HG03025 (cell line): Measurements from ENCODE around the gene FGF19.
"Not testable (repeated sequence)": the region's sequence is repeated elsewhere in the genome, so short reads cannot be mapped to it uniquely, and the experiment has no call there.

Experiments
- ATAC-seq: cut with Tn5 transposase; IDR thresholded peaks from one replicate; pipeline ENCODE4 v1.9.1; 2021; ENCODE audit warnings: mild to moderate bottlenecking, moderate library complexity; ENCODE audit not compliant: unreplicated experiment, low FRiP score

FGF19 gene

DNA sequence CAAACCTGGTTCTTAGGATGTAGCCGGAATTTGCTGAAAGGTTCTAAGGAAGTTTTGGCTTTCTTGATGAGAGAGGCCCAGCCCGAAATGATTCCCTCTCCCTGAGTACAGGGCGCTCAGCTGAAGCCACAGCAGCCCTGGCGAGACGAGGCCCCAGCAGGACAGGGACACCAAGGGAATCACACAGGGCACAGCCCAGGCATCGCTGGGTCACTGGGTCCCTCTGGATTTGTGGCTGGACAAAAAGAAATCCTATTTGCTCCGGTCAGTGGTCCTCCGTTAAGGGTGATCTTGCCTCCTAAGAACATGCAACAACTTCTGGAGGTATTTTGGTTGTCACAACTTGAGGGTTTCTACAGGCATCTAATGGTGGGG is 6.4 kb downstream of the FGF19 start:
- ATAC-seq: no peak

DNA sequence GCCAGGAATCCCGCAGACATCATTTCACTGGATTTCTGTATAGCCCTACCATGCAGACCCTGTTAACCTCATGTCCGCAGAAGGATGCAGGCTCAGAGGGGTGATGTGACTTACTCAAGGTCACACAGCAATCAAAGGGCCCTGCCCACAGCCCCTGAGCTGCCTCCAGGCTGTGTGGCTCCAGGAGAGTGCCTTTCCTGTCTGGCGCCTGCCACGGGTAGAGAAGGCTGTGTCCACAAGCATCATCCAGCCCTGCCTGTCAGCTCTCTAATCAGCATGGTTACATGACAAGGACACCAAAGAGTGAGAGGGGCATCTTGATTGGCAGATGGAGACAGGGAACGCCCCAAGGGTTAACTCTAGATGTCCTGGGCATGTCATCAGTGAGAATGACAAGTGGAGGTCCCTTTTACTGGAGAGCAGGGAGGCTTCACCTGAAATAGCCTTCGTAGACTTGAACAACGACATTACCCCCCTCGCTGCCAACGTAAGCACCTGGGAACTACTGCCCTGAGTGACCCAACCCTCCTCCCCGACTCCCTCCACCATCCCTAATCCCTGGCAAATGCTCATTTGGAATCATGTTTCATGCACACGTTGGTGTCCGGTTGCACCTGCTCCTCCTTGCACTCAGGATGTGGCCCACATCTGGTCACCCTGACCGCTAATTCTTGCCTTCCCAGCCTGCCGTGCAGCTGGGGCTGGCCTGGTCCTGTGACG is 6.9 kb downstream of the FGF19 start:
- ATAC-seq: no peak

DNA sequence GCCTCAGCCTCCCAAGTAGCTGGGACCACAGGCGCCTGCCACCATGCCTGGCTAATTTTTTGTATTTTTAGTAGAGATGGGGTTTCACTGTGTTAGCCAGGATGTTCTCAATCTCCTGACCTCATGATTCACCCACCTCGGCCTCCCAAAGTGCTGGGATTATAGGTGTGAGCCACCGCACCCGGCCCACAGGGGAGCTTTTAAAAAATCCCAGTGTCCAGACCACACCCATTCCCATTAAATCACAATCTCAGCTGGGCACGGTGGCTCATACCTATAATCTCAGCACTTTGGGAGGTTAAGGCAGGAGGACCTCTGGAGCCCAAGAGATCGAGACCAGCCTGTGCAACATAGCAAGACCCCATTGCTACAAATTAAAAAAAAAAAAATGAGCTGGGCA is 7.8 kb downstream of the FGF19 start:
- ATAC-seq: not testable (repeated sequence)

DNA sequence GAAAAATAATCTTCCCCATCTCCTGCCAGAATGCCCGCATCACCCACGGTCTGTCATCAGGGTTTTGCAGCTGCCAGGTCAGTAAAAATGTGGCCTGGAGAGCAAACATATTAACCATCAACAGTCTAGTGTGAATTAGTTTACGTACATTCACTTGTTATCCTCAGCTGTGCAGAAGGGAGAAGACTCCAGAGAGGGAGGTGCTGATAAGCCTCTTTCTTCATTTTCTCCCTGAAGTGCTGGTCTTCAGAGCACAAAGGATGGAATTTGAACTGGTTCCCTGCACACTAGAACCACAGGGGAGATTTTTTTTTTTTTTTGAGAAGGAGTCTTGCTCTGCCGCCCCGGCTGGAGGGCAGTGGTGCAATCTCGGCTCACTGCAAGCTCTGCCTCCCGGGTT is 8.2 kb downstream of the FGF19 start:
- ATAC-seq: no peak

DNA sequence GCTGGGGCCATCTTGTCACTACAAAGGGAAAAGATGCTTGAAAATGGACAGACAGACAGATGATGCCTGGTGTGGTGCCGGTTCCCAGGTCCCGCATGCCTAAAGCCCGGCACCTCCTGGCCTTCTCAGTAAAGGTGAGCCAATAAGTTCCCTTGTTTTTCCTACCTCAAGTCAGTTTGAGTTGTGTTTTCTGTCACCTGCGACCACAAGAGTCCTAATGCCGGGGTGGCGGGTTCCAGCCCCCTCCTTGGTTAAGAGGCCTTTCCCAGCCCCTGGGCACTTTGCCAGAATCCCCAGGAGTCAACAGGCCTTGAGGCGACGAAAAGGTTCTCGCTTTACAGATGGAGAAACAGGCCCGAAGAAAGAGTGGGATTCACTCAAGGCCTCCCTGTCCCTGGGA is 9.0 kb downstream of the FGF19 start:
- ATAC-seq: no peak

DNA sequence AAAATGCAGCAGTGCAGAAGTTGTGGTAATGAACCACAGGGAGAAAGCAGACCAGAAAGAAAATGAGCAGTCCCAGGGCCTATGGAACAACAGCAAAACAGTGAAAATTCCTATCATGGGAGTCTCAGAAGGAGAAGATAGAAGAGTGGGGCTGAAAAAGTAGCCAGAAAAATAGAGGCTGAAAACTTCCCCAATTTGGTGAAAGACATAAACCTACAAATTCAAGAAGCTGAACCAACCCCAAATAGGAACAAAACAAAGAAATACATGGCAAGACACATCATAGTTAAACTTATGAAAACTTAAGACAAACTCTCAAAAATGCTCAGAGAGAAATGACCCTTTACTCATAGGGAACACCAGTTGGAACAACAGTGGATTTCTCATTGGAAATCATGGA is 11.4 kb downstream of the FGF19 start:
- no peak for ATAC-seq

DNA sequence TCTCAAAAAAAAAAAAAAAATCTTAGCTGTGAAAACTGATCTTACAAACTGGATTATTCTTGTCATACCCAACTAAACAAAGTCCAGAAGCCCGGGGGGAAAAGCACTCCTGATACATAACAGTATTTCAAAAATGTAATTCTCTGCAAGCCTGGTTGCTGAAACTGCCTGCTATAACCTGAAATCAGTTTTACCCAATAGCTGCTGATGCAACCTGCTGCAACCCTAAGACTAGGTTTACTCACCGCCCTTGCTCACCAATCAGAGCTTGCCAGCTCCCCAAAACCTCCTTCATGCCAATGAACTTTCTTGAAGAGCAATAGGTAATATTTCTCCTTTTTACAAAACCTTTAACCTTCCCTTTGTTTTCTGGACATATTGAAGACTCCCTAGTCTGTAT is 12.4 kb downstream of the FGF19 start:
- ATAC-seq: no peak

DNA sequence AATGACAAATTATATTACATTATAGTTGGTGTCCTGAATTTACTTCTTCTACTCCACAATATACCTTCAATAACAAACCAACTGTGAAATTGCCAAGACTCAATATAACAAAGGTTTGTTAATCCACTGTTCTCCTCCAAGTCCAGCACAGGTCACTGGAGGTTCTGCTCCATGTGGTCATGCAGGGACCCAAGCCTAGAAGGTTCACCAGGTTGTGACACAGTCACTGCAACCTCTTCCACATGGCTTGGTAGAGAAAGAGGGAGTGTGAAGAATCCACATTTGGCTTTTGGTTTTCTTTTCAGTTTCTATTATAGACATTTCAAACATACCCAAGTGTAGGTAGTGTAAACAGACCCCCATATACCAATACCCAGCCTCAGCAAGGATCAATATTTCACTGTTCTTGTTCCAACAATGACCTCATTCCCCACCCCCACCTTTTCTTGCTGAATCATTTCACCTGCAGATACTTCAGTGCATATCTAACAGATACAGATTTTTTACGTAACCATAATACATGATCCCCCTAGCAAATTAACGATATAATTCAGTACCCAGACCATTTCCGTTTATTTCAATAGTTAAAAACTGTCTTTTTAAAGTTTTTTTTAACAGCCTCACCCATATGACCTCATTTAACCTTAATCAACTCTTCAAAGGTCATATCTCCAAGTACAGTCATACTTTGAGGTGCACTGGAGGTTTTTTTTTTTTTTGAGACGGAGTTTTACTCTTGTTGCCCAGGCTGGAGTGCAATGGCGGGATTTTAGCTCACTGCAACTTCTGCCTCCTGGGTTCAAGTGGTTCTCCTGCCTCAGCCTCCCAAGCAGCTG is 14.1 kb downstream of the FGF19 start:
- no peak for ATAC-seq

DNA sequence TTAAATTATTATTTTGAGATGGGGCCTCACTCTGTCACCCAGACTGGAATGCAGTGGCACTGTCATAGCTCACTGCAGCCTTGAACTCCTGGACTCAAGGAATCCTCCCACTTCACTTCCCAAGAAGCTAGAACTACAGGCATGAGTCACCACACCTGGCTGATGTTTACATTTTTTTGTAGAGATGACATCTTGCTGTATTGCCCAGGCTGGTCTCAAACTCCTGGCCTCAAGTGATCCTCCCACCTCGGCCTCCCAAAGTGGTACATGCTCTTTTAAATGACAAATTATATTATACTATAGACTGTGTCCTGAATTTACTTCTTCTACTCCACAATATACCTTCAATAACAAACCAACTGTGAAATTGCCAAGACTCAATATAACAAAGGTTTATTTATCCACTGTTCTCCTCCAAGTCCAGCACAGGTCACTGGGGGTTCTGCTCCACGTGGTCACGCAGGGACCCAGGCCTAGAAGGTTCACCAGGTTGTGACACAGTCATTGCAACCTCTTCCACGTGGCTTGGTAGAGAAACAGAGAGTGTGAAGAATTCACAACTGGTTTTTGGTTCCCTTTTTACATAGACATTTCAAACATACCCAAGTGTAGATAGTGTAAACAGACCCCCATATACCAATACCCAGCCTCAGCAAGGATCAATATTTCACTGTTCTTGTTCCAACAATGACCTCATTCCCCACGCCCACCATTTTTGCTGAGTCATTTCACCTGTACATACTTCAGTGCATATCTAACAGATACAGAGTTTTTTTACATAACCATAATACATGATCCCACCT is 15.7 kb downstream of the FGF19 start:
- not testable (repeated sequence) for ATAC-seq

DNA sequence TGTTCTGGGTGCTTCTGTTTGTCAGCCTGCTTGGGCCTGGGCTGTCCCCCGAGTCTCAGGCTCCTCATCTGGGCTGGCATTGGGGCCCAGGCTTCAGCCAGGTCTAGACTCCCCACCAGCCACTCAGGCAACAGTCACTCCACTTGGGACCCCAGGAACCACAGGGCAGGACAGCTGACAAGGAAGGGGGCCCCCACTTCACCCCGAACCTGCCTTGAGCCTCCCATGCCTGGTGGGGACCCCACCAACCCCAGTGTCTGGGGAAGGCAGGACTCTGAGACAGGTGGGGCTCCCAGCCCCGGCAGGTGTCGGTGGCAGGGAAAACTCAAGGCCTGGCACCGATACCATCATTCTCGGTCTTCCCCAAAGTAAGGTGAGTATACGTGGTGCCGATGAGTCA is 17.0 kb downstream of the FGF19 start:
- no peak for ATAC-seq

DNA sequence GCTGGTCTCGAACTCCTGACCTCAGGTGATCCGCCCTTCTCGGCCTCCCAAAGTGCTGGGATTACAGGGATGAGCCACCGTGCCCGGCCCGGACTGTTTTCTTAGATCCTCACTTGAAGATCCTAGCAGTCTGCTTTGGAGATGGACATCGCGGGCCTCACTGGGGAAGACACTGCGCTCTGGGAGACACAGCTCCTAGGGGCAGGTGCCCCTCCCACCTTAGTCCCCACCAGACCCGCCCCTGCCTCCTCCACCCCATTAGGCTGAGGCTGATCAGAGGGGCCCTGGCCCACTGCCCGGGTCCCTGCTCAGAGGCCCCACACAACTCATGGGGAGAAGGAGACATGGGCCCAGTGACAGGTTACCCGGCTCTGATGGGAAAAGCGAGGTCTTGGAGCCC is 17.4 kb downstream of the FGF19 start:
- no peak for ATAC-seq

DNA sequence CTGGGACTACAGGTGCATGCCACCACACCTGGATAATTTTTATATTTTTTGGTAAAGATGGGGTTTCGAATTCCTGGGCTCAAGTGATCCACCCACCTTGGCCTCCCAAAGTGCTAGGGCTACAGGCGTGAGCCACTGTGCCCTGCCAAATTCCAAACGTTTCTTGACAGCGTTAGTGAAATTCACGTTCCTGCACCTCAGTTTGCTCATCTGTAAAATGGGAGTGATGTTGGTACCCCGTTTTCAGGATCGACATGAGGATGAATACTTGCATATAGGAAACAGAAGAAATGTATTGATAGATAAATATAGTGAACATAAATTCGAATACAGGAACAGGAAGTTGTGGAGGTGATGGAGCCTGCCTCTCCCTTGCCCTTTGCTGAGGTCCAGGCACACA is 18.5 kb downstream of the FGF19 start:
- ATAC-seq: no peak

DNA sequence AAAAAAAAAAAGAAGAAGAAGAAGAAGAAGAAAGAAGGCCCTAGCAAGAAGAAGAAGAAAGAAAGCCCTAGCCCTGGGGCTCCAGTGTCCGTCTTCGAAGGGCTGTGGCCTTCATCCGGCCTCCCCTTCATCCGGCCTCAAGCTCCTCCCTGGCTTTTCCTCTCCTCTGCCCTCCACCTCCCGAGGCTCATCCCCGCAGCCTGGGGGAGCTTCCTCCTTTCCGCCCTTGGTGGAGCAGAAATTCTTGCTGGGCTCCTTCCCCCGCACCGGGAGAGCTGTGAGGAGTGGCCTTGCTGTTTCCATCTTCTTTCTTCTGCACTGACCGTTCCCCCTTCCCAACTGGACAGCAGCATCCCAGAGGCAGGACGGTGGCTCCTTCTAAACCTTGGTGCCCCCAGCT is 19.2 kb downstream of the FGF19 start:
- ATAC-seq: no peak

DNA sequence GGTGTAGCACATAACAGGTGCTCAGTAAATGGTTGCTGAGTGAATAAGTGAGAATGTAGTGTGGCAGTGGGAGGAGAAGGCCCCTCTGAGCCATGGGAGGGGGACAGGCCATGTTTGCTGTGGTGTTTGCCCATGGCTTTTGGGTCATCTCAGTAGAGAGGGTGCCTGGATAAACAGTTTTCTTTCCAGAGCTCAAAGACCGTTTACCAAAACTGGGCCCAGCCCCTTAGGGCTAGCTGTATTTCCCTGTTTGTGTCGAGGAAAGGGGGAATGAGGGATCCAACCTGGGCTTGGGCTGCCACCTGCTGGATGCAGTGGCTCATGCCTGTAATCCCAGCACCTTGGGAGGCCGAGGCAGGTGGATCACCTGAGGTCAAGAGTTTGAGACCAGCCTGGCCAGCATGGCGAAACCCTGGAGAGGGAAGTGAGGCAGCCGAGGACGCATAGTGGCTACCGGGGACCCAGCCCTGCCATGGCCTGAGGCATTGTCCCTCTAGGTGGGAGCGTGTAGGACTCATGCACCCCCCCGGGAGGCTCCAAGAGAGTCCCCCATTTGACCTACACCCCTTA is 20.0 kb downstream of the FGF19 start:
- ATAC-seq: no peak

DNA sequence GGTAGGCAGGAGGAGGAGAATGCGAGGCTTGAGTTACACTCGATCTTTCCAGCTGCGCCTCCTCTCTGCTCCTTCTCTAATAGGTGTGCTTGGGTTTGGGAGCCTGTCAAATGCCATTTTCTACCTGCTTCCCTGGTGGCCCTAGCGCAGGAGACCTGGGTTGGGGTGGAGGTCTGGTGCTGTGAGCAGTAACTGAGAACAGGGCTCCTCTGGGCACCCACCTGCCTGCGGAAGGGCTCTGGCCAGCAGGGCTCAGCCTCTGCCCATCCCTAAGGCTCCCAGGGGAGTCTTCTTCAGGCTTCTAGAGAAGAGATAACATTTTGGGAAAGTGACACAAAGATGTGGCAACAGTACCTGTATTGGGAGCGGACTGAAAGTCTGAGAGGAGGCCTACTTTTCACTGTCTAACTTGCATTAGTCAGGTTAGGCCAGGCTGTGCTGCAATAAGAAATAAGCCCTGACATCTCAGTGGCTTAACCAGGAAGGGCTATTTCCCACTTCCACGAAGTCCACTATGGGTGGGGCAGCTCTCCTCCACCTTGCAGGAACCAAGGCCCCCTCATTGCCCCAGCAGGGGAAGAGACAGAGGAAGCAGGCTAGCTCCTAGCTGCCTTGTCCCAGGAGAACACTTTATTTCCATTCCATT is 21.0 kb downstream of the FGF19 start:
- no peak for ATAC-seq

DNA sequence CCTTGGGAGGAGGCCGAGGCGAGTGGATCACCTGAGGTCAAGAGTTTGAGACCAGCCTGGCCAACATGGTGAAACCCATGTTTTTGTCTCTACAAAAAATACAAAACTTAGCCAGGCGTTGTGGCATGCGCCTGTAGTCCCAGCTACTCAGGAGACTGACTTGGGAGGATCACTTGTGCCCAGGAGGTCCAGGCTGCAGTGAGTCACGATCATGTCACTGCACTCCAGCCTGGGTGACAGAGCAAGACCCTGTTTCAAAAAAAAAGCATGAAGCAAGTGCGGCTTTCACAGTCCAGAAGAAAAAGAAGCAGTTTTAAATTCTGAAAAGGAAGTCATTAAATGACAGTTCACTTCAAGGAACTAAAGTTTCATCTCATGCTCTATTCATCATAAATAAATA is 21.6 kb downstream of the FGF19 start:
- ATAC-seq: no peak

DNA sequence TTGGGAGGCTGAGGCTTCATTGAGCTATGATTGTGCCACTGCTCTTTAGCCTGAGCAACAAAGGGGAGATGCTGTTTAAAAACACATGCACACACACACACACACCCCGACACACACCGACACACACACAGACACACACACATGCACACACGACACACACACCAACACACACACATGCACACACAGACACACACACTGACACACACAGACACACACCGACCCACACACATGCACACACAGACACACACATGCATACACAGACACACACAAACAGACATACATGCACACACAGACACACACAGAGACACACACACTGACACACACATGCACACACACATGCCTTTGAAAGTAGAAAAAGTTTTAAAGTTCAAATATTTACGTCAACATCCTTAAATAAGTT is 23.1 kb downstream of the FGF19 start:
- ATAC-seq: no peak

DNA sequence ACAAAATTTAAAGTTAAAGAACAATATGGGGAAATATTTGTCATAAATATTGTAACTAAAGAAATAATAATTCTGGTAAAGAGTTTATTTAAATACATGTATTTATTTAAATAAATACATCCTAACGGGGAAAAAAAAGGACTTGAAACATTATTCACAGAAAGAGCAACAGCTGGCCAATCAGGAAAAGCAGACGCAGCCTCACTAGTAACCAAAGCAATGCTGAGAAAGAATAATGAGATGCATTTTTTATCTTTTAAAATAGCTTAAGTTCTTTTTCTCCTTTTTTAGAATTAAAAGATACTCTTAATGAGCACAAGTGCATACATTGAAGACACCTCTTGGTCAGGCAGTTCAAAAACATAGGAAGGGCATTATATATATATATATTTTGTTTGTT is 26.1 kb downstream of the FGF19 start:
- no peak for ATAC-seq

DNA sequence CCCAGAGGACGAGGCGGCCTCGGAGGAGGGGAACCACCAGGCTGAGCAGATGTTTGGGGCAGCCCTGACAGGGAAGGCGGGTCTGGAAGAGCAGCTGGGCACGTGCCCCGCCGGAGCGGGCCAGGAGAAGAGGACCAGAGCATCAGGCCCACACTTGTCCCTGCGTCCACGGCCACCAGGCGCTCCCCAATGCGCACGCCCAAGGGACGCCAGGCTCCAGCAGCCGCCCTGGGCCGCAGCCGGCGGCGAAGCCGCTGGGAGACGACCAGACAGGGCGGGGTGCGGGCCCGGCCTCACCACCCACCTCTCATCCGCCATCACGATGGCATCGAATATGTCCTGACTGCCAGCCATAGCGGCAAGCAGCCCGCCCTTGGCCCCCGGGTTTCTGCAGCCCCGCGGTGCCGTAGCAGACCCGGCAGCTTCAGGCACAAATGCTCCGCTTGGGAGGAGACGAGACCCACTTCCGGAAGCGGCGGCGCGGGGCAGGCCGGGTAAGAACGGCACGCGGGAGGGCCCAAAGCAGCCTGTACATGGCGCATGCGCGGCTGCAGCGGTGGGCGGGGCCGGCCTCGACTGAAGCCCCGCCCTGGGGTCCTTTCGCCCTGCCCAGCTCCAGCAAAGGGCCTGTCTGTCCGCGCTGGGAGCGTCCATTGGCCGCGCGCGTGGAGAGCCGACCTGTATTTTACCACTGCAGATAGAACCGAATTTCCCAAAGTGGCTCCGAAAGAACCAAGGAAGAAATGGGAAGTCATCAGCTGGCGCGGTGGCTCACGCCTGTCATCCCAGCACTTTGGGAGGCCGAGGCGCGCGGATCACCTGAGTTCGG is 28.7 kb downstream of the FGF19 start, which contains the start of gene LTO1:
LTO1 (minus strand) TSS at position 468 of the 829 bp plus-strand sequence; CDS start at position 354, 114 bp downstream.
- ATAC-seq: peak; percentile 61
